Activated effector memory CD4-positive, alpha-beta T cell treated with Interleukin-2 at 50 U/mL for 16 hours (primary cell): ENCODE measurements around the gene PNPLA7.
"Not testable (repeated sequence)": the region's sequence is repeated elsewhere in the genome, so short reads cannot be mapped to it uniquely, and the experiment has no call there.

ENCODE experiments used
- DNase-seq: peaks from one replicate; pipeline ENCODE4 v3.0.0-alpha.2; 2020

Gene PNPLA7

DNA sequence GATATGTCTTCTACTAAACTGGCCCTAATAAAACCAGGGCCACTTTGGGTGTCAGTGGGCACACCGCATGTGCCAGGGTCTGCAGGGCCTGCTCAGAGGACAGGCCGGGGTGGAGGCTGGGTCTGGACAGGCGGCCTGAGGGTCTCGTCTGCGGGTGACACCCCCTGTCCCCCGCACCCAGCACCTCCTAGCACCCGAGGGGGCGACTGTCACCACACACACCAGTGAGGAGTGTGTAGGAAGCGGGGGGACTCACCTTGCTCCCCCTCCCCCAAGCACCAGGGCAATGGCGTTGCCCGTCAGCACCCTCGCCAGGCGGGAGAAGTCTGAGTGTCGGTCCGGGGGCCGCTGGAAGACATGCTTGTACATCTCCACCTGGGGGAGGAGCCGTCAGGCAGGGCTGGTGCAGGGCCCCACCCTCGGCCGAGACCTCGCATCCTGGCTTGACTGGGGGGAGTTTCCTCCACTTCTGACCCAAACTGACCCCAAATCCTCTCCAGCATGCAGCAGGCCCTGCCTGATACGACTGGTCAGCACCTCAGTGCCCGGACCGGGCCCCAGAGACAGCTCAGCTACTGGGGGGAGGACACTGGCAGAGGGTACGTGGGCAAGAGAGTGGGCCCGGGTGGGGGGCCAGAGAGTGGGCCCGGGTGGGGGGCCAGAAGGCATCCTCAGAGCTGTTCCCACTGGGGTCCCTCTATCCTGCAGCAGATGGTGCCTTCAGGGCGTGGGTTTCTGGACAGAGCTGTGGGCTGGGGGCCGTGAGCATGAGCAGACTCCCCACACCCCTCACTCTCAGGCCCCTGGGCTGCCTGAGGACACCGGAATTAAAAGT lies 72.2 kb downstream of the PNPLA7 start:
- no peak for DNase-seq

DNA sequence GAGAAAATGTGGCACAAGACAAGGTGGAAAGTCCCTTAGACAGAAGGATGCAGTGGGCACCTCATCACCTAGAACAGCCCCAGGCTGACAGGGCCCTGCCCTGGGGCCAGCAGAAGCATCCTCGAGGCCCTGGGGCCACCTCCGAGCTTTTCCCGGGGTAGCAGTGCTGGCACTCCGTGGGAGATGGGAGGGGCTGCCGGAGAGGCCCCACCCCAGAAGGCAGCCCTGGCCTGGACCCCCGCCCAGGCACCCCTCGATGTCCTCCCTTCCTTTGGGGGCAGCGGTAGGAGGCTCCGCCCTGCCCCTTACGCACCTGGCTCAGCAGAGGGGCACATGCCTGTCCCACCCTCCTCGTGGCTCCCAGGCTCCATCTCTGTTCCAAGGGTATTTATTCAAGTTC lies 73.3 kb downstream of the PNPLA7 start:
- no peak for DNase-seq

DNA sequence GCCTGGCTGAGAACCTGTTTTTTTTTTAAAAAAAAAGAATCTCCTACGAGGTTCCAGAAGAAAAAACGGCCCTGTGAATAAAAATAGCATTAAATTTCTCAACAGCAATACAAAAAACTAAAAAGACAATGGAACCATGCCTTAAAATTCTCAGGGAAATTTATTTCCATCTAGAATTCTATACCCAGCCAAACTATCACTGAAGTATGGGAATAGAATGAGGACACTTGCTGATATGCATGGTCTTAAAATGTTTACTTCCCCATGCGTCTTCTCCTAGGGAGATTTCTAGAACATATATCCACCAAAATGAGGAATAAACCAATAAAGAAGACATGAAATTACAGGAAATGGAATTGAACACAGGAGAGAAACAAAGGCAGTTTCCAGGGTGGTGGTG lies 74.5 kb downstream of the PNPLA7 start:
- no peak for DNase-seq

DNA sequence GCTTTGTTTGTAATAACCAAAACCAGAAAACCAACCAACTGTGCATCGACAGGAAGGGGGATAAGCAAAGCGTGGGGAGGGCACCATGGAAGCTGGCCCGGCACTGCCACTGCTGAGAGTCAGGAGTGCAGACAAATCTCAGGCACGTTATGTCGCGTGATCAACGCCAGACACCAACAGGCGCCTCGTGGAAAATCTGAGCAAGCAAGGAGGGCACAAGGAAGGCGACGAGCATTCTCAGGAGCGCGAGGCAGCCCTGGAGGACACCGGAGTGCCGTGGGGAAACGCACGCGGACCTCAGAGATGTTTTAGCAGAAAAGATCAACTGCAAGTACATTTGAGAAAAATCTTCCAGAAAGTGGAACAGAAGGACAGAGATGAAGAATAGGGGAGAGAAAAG lies 75.9 kb downstream of the PNPLA7 start:
- DNase-seq: no peak

DNA sequence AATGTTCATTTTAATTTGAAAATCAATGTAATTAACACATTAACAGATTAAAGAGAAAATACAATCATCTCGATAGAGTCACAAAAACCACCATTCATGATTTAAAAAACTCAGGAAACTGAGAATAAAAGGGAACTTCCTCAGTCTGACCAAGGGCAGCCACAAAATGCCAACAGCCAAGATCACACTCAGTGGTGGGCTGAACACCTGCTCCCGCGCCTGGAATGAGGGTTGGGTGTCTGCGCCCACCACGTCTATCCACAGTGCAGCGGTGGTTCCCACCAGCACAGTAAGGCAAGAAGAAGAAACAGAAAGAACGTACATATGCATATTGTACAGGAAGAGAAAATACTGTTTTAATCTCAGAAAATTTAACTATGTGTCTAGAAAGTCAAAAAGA lies 79.4 kb downstream of the PNPLA7 start:
- DNase-seq: no peak

DNA sequence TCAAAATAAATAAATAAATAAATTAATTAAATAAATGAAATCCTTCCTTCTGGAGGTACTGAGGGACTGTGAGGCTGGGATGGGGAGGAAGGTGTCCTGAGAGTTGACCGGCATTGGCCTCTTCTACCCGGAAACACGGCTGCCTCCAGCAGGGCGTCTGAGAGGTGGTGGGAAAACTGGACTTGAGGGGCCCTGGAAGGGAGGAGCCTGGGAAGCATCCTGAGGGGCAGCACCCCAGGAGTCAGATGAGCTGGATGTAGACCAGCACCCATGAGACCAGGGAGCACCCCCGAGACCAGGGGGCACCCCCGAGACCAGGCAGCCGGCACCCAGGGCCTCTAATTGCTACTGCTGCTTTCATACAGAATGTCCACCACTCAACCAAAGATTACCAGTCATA lies 82.3 kb downstream of the PNPLA7 start:
- DNase-seq: no peak

DNA sequence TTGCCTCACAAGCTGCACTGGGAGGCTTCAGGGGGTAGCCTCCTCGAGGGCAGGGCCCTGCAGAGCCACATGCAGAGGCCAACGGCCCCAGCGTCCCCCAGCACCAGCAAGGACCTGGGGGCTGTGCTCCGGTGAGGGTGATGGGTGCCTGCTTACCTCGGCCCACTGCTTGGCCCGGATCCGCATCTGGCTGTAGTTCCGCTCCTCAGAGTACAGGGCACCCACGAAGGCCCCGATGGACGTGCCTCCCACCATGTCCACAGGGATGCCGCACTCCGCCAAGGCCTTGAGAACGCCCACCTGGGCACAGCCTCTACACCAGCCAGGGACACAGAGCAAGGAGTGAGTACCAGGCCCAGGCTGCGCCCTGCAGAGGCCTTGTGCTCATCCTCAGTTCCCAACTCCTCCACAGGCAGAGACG lies 83.0 kb downstream of the PNPLA7 start:
- DNase-seq: no peak

DNA sequence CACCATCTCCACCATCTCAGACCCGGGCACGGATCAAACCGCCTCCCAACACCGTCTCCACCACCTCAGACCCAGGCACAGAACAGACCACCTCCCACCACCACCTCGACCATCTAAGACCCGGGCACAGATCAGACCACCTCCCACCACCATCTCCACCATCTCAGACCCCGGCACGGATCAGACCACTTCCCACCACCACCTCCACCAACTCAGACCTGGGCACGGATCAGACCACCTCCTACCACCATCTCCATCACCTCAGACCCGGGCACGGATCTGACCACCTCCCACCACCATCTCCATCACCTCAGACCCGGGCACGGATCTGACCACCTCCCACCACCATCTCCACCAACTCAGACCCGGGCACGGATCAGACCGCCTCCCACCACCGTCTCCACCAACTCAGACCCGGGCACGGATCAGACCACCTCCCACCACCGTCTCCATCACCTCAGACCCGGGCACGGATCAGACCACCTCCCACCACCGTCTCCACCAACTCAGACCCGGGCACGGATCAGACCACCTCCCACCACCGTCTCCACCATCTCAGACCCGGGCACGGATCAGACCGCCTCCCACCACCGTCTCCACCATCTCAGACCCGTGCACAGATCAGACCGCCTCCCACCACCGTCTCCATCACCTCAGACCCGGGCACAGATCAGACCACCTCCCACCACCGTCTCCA lies 83.7 kb downstream of the PNPLA7 start:
- DNase-seq: not testable (repeated sequence)

DNA sequence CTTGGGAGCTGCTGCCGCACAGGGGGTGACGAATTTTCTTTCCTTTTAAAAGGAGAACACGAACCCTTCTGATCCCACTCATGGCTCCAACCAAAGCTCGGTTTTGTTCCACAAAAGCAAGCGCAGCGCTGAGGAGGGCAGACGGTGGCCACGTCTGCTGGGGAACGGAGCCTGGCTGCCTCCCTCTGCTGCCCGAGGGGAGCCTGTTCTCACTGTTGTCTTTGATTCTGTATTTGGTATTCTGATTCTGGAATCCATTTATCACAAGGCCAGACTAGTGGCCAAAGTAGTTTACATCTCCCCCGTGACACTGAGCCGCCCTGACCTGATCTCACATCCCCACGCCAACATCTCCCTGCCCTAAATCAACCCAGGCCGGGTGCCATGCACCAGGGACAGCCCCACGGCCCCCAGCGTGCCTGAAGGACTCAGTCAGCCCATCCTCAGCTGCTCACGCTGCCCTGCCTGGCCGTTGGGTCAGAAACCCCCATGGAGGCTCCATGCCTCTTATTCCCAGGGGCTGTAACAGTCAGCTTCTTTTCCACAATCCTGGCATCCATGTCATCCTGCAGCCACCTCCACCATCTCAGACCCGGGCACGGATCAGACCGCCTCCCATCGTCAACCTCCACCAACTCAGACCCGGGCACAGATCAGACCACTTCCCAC lies 84.3 kb downstream of the PNPLA7 start:
- DNase-seq: no peak

DNA sequence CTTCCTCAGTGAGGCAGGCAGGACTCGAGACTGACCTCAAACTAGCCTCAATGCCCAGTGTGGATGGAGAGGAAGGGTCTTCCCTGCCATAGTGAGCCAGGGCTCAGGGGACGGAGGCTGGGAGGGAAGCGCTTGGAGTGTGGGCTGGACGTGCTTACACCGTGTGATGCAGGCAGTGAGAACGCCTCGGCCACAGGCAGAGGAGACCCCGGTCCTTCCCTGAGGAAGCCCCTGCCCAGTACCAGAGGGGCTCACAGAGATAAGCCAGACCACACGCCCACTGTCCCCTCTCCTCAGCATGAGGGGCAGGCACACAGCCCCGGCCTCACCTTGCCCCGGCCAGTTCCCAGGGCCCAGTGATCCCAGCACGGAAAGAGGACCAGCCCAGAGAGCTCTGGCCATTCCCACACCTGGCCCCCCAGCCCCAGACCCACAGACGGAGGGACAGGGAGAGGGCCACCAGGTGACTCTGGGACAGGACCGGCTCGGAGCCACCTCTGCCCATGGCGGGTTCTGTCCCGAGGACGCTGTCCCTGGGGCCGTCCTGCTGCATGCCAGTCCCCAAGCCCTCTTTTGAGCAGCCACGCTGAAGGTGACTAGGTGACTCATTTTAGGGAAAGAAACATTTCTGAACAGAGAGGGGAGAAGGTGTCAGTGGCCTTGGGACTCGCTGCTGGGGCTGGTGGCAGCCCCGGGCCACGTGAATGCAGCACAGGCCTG lies 85.0 kb downstream of the PNPLA7 start:
- DNase-seq: no peak

DNA sequence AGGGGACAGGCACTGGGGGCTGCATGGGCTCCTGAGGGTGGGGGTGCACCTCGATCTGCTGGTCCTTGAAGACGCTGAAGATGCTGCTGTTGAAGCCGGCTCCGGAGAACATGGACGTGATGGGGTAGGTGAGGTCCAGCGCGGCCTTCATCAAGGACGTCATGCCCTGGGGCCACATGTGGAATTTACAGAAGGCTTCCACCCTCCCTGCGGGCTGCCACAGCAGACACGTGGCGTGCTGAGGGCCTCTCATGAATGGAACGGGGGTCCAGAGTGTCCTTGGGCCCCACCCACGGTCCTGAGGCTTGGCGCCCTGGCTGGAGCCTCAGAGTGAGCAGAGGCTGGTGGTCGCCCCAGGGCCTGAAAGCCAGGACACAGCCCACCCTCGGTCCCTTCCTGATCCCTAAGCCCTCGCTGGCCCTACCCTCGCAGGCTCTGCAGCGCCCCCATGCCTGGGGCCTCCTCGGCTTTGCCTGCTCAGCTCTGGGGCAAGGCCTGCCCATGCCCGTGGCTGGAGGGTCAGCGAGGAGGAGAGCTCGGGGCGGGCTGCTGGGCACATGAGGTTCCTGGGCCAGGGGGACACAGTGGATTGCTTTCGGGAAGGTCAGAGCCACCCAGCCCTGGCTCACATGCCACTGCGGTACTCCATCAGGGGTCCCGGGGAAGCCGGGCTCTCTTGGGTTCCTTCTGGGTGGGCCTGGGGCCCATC lies 85.8 kb downstream of the PNPLA7 start:
- DNase-seq: no peak

DNA sequence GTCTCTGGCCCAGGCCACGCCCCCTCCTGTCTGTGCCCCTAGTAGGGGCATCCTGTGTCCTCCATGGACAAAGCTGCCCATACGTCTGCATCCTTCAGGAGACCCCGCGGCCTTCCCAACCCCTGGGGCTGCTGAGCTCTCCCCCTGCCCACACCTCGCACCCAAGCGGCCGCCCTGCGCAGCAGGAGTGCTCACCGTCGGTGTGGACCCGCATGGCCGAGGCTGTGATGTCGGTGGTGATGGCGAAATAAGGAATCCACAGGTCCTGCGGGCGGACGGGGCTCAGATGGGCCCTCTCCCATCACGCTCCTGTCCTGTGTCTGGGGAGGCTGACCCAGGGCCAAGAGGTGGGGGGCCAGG lies 86.3 kb downstream of the PNPLA7 start:
- no peak for DNase-seq

DNA sequence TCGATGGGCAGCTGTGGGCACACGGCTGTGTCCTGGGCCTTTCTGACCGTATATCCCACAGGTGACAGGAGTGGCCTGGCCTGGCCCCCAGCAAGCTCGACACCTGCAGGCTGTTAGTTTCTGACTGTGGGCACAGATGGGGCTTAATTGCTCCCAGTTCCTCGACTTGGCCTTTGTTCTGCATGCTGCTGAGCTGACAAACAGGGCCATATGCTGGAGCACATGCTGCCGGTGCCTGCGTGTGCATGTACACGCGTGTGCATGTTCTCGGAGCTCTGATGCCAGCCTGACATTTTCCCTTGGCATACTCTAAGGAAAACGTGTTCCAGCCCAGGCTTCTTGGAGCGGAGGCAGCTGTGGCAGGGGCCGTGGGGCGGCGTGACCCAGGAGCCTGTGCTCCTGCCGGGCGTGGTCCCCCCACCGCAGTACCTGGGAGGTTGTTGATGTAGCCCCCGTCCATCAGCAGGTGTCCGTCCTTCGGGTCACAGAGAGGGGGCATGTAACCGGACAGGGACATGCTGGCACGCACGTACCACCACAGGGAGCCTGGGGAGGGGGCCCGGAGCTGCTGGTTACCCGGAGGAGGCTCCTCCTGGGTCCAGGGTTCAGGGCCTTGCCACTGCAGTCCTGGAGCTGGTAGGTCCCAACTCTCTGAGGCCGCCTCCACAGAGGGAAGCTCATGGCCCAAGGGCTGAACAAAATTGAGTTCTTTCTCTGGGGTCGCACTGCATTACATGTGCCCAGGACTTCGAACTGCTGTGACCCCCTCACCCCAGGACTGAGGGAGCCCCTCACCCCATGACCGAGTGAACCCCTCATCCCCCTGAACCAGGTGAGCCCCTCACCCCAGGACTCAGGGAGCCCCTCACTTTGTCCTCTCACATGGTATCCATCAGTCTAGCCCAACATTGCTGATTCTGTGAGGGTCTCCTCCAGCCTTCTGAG lies 86.9 kb downstream of the PNPLA7 start:
- DNase-seq: no peak

DNA sequence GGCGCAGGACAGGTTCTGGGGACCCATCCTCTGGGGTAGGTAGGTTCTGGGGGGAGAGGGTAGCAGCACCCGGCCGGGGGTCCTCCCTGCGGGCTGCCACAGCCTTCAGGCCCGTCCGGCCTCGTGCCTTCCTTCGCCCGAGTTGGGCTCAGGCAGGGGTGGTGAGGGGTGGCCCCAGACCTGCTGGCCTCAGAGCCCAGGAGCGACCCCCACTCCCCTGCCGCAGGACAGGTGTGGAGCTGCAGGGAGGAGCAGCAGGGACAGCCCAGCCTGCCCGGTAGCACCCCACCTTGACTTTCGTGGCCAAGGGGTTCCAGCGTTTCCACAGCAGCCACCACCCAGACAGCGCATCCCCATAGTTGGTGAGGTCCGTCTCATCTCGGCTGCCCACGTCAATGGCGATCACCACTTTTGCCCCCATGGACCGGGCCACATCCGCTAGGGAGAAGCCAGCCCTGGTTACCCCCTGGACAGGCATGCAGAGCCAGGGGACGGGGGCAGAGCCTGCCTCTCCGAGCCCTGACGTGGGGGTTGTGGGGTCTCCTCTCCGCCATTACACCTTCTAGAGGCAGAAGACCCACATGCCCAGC lies 87.7 kb downstream of the PNPLA7 start:
- no peak for DNase-seq

DNA sequence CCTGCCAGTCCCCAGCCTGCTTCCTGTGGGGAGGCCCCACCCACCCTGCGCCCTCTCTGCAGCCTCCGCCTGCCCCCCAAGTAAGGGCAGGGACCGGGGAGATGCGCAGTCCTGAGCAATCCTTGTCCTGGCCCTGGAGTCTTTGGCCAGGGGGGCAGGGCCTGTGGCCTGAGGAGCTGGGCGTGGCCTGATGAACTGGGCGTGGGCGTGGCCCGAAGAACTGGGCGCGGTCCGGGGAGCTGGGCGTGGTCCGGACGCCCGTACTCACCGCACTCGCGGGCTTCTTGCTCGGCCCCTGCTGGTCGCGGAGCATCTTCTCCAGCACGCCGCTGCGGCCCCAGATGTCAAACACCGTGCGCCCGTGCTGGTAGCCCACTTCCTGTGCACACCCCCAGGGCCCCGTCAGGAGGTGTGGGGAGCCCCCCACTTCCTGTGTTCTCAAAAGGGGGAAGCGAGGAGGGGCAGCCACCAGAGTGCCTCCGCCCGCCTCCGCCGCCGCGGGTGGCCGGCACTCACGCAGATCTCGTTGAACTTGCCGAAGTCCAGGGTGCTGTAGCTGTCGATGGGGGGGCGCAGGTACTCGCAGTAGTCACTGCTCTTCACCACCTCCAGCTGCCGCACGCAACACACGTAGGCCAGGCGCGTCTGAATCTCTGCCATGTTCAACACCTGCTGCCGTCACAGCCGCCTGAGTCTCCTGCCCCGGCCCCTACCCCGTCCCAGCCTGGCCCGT lies 88.4 kb downstream of the PNPLA7 start:
- DNase-seq: peak; percentile 77

DNA sequence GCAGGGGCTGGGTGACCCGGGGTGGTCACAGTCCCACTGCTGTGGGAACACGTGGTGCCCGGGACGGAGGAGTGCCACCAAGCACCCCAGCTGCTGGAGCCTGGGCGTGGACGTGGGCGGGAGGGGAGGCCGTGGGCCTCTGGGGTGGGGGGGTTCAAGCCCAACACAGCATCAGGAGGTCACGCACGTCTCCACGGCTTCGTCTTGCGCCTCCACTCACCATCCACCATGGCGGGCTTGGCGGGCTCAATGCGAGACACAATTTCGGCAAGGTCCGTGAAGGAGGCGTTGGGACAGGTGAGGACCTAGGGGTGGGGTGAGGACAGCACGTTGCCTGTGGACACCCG lies 88.9 kb downstream of the PNPLA7 start:
- DNase-seq: no peak

DNA sequence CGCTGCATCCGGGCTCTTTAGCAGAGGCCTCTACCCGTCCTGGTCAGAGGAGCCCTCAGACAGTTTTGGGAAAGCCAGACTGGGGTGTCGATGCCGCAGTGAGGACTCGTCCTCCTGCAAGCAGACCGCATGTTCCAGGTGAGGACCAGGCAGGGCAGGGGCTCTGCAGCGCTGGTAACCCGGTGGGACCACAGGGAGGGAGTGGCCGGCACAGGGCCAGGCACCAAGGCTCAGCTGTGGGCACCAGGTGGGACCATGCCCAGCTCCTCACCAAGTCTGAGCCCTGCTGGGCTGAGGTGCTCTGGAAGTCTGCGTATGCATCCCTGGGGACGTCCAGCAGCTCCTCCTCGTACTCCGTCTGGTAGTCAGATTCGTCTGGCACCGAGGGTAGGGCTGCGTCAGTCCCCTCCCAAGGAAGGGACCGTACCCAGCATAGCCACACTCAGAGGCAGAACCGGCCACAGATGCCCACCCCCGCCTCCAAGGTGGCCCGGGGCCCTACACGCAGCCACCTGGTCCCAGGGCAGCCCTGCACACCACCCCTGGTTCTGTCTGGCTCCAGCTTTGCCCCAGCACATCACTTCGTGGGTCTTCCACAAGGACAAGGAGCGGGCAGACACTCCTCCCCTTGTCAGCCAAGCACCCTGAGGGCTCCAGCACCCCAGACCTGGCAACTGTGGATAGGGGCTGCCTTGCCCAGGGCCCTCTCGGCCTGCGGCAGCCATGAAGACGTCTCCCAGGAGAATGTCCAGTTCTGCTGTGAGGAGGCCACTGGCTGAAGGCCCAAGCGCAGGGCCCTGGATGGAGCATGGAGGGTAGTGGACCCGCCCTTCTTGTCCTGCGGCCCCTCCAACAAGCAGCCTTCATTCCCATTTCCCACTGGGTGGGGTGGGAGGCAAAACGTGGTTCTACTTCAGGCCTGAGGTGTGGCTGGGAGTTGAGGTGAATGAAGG lies 89.6 kb downstream of the PNPLA7 start:
- no peak for DNase-seq

DNA sequence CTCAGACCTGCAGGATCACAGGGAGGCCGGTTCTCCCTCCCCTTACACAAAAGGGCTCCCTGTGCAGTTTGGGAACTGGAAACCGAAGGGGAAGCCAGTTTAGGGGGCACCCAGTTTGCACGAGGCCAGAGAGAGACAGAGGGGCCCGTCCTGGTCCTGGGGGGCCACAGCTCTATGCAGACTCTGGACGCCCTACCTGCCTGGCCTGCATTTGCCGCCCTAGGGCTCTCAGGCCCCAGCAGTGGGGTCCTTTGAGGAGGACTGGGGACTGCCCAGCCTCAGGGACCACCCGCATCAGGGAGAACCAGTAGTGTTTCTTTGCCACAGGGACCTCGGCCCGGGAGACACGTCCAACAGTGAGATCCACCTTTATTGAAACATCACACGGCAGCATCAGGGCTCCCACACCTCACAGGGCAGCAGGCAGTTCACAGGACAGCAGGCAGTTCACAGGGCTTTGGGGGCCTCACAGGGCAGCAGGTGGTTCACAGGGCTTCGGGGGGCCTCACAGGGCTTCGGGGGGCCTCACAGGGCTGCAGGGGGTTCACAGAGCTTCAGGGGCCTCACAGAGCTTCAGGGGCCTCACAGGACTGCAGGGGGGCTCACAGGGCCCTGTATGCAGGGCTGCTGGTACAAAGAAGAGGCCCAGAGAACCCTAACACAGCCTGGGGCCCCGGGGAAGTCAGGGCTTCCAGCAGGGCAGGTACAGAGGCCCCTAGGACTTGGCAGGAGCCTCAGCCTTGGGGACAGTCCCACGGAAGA lies 90.4 kb downstream of the PNPLA7 start:
- no peak for DNase-seq
